CD4-positive, alpha-beta T cell treated with Interferon gamma for 1 hour (primary cell): Measurements from ENCODE around the gene RGMB.
A peak's percentile ranks its signal among the peaks of the same experiment; 100 is the strongest.

Source experiments
- DNase-seq: peaks from one replicate; pipeline ENCODE4 v3.0.0-alpha.2; 2020

Gene RGMB

DNA sequence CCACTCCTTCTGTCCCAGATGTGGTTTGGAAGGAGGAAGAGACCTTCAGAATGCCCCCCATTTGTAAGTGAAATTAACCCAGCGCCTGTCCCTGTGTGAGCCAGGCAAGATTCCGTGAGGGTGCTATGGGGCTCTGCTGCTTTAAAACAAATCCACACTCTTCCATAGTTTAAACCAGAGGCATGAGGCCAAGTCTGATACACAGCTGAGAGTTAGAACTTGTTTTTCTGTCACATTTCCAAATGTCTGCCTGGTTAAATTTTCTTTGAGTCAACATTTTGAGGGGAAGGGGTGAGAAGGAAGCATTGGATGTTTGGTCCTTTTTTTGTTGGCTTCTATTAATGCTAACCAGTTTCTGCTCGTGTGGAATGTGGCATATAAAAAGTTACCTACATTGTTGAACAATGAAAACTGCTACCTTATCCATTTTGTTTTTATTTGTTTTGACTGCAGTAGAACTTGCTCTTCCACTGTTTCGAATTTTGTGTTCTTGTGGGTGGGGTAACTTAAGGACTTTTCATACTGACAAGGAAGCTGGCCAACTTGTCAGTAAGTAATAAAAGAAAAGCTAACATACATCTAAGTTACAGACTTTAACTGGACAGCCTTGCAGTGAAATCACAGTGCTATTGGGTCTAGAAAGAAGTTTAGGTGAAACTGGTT, 12.9 kb downstream of the RGMB start:
- DNase-seq = no peak

DNA sequence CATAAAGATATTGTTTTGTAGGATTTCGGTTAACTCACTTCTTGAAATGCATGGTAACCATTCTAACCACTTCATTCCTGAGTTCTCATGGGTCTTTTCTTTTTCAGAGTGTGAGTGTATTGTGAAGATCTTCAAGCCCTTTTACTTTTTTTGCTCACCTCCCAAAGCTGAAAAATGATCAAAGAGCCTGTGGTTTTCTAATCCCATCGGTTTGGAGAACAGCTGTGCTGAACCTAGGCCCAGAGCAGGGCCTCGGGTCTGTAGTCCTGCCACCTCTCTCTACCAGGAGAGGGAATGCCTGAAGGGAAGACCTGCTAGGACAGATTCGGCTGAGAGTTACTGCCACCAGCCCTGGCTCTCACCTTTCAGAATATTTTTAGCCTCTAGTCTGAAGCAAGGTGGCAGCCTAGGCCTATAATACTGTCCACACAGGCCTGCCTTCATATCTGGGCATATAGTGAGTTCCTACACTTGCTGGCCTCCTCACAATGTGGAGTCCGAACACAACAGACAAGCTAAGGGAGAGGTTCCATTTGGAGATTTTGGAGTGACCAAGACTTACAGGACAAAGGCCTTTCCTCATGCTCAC, 13.8 kb downstream of the RGMB start:
- no peak for DNase-seq

DNA sequence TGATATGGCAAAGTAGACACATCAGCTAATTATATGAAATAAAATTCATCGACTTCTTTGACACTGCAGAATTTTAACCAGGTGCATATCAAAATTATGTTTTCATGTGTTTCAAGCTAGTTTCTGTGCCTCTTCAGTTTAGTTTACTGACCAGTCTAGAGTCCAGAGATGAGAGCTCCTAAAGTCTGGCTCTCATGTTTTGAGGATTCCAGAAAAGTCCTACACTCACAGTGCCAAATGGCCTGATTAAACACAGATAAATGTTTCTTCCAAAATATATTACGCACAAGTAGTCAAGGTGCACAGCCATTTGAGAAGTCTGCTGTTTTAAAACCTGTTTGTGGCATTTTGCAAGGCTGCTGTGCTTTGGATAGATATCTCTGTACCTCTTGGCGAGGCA, 15.6 kb downstream of the RGMB start:
- no peak for DNase-seq

DNA sequence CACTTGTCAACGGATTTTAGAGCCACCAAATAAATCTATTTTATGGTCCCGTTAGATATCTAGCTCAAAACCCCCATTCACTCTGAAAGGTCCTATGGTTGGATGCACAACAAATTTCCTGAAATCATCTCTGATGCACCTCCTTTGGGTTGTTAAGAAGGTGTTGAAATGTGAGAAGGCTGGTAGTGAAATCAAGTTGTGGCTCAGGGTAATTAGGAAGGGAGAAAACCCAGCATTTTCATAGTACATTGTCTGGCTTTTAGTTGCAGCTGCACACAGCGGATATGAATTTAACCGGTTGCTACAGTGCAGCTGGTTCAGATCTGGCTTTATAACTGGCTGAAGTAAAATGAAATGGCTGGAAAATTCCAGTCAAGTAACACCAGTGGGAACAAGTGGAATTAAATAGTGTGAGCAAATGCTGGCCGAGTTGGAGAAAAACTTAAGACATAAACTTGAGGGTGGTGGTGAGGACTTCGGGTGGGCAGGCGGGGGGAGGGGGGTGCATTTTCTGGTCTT, 17.6 kb downstream of the RGMB start:
- DNase-seq = no peak

DNA sequence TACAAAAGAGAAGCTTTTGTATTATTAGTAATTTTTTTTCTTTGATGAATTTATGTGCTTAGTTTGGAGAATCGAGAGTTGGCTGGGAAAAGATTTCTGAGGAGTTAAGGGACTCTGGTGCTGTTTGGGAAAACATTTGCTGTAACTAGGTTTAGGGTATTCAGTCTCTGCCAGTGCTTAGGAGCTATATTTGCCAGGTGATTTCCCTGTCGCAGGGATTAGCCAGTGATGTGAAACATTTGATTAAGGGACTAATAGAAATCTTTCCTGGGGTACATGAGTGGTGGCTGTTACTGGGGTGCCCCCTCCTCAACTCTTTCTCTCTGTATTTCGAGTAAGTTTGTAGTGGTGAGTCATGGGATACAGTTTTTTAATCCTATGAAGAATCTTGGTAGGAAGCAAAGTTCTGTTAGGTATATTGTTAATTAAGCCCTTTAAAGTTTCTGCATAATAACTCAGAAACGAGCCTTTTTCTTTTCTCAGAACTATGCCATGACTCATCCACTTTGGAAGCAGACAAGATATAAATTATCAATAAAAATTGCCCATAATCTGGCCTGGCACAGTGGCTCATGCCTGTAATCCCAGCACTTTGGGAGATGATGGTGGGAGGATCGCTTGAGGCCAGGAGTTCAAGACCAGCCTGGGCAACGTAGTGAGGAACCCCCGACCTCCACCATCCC, 18.6 kb downstream of the RGMB start:
- DNase-seq = no peak

DNA sequence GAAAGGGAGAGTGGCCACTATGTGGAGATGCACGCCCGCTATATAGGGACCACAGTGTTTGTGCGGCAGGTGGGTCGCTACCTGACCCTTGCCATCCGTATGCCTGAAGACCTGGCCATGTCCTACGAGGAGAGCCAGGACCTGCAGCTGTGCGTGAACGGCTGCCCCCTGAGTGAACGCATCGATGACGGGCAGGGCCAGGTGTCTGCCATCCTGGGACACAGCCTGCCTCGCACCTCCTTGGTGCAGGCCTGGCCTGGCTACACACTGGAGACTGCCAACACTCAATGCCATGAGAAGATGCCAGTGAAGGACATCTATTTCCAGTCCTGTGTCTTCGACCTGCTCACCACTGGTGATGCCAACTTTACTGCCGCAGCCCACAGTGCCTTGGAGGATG, 19.8 kb downstream of the RGMB start:
- no peak for DNase-seq

DNA sequence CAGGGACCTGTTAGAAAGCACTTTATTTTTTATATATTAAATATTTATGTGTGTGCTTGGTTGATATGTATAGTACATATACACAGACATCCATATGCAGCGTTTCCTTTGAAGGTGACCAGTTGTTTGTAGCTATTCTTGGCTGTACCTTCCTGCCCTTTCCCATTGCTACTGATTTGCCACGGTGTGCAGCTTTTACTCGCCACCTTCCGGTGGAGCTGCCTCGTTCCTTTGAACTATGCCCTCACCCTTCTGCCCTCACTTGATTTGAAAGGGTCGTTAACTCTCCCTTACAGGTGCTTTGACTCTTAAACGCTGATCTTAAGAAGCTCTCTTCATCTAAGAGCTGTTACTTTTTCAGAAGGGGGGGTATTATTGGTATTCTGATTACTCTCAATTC, 20.5 kb downstream of the RGMB start:
- DNase-seq = no peak

DNA sequence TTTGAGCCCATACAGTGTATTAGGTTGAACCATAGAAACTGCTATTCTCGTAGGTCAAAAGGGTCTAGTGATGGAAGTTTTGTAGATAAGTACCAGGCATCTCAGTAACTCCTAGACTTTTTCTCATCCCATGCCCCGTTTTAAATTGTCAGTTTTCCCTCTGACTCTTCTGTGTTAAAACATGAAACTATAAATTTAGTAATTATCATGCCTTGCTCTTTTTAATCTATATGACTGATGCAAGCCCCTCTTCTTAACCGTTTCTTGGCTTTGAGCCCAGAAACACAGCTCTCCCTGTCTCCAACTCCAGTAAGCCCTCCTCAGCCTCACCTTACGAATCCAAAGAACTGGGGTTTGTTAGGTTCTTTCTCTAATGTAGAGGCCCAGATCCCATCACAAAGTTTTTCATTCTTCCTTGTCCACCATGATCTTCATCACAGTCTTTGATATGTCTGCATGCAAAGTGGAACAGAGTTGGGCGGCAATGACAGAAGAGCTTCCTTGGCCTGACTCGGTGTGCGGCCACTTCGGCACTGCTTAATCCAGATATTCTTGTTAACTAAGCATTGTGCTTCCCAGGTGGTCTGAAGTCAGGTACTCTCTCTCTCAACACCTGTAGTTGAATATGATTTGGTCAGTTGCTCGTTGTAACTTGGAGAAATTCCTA, 21.1 kb downstream of the RGMB start:
- DNase-seq = no peak

DNA sequence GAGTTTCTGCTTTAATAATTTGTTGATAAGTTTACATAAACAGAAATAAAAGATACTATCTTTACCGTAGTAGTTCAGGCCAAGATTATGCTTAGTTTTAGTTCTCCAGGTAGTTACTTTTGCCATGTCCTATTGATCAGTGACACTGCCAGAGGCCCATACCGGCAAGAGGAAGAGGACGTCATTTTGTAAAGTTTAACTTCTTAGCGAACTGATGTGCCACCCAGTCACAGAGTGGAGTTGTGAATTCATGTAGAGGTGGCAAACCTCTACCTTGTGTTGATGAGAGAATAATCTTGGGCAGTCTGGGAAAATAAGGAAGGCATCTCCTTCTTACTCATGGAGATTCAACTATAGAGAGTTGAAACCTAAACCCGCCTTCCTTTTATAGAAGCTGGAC, 21.8 kb downstream of the RGMB start:
- no peak for DNase-seq

DNA sequence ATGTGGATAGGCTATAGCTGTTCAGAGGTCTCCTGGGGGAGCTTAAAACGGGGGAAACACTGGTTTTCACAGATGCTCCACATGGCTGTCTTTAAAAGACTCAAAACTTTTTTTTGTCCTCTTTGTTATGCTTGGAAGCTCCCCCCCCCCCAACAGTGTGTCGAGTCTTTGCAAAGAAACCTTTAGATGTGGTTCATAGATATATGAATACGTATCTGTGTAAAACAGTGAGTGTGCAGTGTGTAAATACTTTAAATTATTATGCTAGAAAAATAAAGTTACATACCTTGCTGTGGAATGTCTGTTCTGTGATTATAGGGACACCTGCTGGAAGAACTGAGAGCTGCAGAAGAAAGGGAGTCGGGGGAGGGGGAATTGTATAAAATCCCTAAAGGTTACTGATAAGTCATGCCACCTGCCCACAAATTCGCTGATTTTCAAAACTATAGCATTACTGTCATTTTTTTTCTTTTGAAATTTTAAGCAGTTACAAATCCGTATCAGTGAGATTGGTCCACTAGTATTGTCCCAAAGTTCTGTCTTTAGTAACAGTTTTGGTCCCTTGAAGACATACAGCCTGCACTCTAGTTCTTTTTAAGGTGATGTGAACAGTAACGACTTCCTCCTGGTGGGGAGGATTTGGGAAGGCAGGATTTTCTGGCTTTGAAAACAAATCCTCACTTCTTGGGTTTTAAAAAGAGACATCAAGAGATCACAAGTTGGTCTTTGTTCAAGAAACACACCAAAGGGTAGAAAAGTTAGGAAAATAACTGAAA, 22.9 kb downstream of the RGMB start:
- peak; percentile 15 for DNase-seq

DNA sequence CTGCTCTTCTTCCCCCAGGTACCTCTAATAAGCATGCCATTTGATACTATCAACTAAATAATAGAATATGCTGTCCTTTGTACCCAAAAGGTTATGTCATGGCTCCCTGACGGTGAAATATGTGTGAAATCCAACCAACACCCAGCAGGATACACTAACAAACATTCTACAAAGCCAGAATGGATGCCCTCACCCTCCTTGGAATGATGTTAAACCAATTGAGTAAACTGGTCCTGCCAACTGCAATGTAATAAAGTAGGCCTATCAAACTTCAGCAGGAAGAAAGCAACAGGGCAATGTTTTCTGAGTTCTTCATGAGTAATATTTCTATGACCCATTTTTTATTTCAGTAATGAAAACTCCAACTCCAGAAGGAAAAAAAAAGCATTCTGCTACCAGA, 24.9 kb downstream of the RGMB start:
- no peak for DNase-seq

DNA sequence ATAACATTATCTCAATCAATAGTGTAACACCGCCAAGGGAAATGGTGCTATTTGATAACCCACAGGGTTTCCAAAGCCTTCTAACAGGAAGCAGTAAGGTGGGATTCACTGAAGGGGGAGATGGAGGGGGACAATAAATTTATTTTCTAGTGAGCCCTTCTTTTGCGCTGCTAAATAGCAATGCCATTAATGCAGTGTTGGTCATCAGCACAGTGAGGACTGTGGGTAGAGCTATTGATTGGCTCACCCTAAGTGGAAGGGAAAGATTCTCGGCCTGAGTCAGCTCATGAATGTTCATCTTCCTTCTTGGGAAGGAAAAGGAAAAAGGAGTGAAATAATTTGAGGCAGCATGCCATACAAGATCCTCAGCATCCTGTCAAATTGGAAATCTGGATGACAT, 25.4 kb downstream of the RGMB start:
- DNase-seq = no peak

DNA sequence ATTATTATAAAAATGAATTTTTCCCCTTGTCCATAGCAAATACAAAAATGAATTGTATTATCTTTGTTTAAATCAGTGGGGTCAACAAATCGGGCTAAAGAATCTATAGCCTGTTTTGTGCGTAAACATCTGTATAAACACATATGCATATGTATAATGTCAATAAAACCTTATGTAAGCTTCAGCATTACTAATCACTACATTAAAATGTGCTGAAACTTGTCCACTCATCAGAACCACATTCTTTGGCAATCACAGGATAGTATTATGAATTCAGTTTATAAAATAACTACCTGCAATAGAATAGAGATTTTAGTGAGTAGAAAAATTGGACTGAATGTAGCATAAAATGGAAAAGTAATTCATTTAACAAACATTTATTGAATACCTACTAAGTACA, 30.6 kb downstream of the RGMB start:
- no peak for DNase-seq

DNA sequence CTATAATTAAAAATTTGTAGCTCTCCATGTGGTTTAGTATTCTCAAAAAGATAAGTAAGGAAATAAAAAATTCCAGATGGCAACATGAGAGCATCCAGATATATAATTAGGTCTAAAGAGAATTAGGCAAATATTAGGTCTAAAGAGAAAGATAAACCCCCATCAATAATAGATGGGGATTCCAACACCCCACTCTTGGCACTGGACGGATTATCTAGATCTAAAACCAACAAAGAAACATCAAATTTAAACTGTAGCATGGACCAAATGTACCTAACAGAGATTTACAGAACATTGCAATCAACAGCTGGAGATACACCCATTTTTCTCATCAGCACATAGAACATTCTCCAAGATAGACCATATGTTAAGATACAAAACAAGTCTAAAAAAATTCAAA, 31.6 kb downstream of the RGMB start:
- no peak for DNase-seq

DNA sequence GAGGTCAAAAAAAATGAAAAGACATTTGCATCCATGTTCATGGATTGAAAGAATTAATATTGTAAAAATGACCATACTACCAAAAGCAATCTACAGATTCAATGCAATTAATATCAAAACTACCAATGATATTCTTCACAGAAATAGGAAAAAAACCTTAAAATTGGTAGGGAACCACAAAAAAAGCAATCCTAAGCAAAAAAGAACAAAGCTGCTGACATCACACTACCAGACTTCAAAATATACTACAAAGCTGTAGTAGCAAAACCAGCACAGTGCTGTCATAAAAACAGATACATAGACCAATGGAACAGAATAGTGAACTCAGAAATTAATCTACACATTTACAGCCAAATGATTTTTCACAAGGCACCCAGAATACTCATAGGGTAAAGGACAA, 34.3 kb downstream of the RGMB start:
- no peak for DNase-seq

DNA sequence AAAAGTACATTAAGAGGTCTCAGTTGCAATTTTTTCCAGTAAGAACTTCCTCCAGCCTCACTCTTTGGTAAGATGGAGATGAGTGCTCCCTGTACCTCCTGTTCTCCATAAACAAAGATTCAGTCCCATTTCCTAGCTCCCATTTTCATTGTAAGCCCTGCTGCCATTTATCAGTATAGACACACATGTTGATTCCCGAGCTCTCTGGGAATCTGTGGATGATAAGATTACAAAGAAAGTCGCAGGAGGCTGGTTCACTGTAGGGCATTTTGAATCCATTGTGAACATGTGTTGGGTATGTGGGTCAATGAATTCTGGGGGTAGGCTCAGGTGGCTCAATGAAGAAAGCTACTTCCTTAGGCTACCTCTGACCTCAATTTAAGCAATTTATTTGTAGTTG, 36.7 kb downstream of the RGMB start:
- DNase-seq = no peak

DNA sequence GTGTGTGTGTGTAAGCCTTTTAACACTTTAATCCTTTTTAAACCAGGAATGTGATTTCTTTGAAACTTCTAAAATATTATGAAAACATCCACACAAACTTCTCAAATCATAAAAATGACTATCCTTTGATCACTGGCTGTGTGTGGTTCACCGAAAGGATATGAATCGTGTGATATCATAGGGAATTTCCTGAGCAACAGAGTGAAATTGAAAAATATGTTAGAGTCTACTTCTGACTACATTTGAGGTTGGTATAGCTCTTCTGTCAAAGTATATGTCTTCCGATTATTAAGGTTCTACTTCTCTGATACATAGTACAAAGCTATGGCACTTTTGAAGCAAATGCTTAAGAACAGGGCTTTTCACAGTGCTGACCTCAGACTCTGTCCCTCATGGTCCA, 40.3 kb downstream of the RGMB start:
- DNase-seq = no peak

DNA sequence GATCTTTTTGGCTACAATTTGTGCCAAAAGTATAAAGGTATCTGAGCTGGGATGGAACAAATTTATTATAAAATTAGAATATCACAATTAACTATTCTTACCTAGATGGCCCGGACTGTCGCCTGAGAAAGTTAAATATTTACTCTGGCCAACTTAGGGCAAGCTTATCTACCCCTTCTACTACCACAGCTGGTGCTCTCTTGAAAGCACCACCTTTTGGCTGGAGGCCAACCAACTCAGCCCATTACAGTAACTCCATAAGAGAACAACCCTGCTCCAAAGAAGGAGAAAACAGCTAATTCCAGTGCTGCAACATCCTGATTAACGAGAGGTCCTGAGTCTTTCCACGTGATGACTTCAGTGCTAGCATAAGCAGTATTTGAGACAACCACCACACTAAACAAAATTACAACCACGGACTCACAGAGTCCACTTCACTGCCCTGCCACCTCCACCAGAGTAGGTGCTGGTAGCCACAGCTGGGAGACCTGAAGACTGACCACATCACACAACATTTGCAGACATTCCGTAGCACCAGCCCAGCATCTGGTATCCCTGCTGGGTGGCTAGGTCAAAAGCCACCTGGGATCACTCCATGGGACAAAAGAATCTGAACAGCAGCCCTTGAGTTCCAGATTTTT, 43.2 kb downstream of the RGMB start:
- no peak for DNase-seq

DNA sequence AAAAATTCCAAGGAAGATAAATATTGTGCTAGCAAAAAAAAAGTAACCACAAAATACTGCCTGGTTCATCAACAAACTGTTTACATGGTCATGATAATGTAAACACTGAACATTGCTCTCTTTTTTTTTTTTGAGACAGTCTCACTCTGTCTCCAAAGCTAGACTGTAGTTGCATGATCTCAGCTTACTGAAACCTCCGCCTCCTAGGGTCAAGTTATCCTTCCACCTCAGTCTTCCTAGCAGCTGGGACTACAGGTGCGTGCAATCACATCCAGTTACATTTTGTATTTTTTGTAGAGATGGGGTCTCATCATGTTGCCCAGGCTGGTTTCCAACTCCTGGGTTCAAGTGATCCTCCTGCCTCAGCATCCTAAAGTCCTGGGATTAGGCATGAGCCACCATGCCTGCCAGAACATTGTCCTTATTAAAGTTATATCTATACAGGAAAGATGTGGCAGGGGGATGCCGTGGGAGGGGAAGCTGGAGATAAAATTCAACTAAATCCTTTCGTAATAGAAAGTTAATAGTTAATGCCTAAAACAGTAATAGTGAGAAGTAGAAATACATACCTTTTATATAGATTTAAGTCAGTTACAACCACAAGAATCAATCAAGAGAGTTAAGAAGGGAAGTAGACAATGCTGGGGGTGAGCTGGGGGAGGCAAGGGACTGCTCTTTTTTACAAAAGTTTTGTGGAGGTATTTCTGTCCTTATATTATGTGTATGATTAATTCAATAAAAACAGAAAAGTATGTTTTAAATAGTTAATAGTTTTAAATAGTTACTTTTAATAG, 52.3 kb downstream of the RGMB start:
- DNase-seq = no peak

DNA sequence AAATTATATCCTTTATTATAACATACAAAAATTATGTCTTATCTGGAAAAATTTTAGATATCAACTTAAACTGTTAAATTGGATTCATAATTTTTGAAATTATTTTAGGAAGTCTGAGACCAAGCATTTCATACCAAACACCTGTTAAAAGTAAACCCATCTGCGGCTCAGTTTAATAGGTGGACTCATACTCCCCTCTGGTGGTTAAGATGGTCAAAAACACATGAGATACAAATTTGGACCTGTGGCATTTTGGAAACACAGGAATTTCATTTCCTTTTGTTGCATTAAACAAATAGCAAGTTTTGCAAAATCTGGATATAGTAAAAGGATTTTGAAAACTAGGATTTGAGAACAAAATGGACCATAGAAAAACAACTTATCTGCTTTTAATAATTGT, 53.7 kb downstream of the RGMB start:
- no peak for DNase-seq

DNA sequence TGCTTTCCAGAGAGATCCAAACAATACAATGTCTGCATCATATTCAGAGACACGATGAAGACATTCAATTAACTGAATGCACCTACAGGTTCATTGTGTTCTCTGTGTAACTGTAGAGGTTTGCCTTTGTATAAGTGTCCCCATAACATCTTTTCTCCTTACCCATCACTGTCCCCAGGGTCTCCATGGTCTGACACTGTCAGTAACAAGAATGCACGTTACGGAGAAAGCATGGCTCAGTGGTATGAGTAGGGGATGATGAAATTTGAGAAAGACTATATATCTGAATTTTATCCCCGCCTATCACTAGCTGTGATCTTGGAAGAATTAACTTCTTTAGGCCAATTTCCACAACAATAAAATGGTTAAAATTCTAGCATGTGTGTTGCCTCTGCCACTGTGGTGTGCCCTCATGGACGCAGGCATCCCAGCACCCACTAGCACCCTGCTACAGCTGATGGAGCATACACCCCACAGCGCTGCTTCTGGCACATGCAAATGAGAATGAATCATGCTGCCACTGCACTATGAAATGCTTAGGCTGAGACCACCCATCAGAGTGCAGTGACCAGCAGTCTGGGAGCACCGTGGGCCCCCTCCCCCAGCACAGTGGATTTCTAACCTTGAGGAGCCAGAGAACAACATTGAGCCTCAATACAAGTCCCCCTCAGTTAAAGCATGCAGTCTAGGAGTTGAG, 54.3 kb downstream of the RGMB start:
- DNase-seq = no peak
